Neutrophil (primary cell): Measurements from ENCODE around the gene SPEM3.

Experiments
- H3K27ac ChIP-seq: fragments of 200-600 bp; sonication (generic); 2 replicates; pipeline ENCODE4 v1.5.1; 2016; ENCODE audit warnings: mild to moderate bottlenecking, moderate library complexity
- H3K27me3 ChIP-seq: fragments of 200-600 bp; sonication (generic); 2 replicates; pipeline ENCODE4 v1.6.0; 2016; ENCODE audit warnings: mild to moderate bottlenecking
- H3K36me3 ChIP-seq: fragments of 200-600 bp; sonication (generic); 2 replicates; pipeline ENCODE4 v1.5.1; 2017
- H3K4me1 ChIP-seq, 2 experiments: fragments of 200-600 bp in 1 of 2; sonication (generic) in 1 of 2; 1 replicate in 1 of 2; 2 replicates in 1 of 2; pipeline versions ENCODE4 v1.5.1 to v1.6.1; 2013 to 2016; ENCODE audit warnings: low read depth in 1 of 2, low read length in 1 of 2, mild to moderate bottlenecking in 1 of 2, moderate library complexity in 1 of 2; ENCODE audit not compliant: control insufficient read depth in 1 of 2, insufficient read depth in 1 of 2
- H3K4me3 ChIP-seq, 2 experiments: fragments of 200-600 bp in 1 of 2; sonication (generic) in 1 of 2; 1 replicate in 1 of 2; 2 replicates in 1 of 2; pipeline ENCODE4 v1.5.1; 2013 to 2016; ENCODE audit warnings: low read depth in 1 of 2, low read length in 1 of 2, mild to moderate bottlenecking in 1 of 2, moderate library complexity in 1 of 2
- H3K9me3 ChIP-seq: fragments of 200-600 bp; sonication (generic); 2 replicates; pipeline ENCODE4 v1.5.1; 2016
- CTCF ChIP-seq: fragments of 200-600 bp; sonication (generic); IDR thresholded peaks from 2 replicates; pipeline ENCODE4 v1.5.1; 2016; ENCODE audit warnings: antibody characterized with exemption

The SPEM3 gene

GRCh38 chr17:7383371-7383741 lies 45.3 kb upstream of the SPEM3 start:
- no peak for TF ChIP-seq CTCF
- H3K36me3 ChIP-seq, result no peaks in the 10 kb centered on the region
- no peak overlapping the region for H3K4me3 ChIP-seq
- peaks cover 7 to 10% of the 10 kb centered on the region in 2 experiments for H3K4me1 ChIP-seq
- peaks cover 78% of the 10 kb centered on the region for H3K27me3 ChIP-seq
- no peak overlapping the region for H3K27ac ChIP-seq
- H3K9me3 ChIP-seq, result no peaks in the 10 kb centered on the region

- TF ChIP-seq CTCF, result no peak
- Histone ChIP-seq H3K27me3 (peaks cover 73% of the 10 kb centered on the region), H3K9me3 (no peaks in the 10 kb centered on the region), H3K27ac (no peak overlapping the region), H3K4me1 (peaks cover 7 to 10% of the 10 kb centered on the region in 2 experiments), H3K4me3 (peak overlapping the region; percentile 32 to 49), H3K36me3 (no peaks in the 10 kb centered on the region)
Measured at GRCh38 chr17:7383742-7384488, 44.7 kb upstream of the SPEM3 start.

- H3K36me3 ChIP-seq, result no peaks in the 10 kb centered on the region
- peaks cover 7 to 10% of the 10 kb centered on the region in 2 experiments for H3K4me1 ChIP-seq
- peaks cover 66% of the 10 kb centered on the region for H3K27me3 ChIP-seq
- no peak for TF ChIP-seq CTCF
- no peak overlapping the region for H3K27ac ChIP-seq
- peak overlapping the region in 1 of 2 experiments; percentile 49 for H3K4me3 ChIP-seq
- H3K9me3 ChIP-seq, result no peaks in the 10 kb centered on the region
Measured at GRCh38 chr17:7384489-7385081, 44.1 kb upstream of the SPEM3 start.

GRCh38 chr17:7388856-7389255 lies 39.8 kb upstream of the SPEM3 start:
- Histone ChIP-seq H3K36me3 (no peaks in the 10 kb centered on the region), H3K27me3 (peaks cover 39% of the 10 kb centered on the region), H3K4me1 (peaks cover 6 to 11% of the 10 kb centered on the region in 2 experiments), H3K4me3 (no peak overlapping the region), H3K27ac (no peak overlapping the region), H3K9me3 (no peaks in the 10 kb centered on the region)
- no peak for TF ChIP-seq CTCF

GRCh38 chr17:7389924-7390910 lies 38.4 kb upstream of the SPEM3 start:
- peaks cover 26% of the 10 kb centered on the region for H3K27me3 ChIP-seq
- H3K9me3 ChIP-seq, result no peaks in the 10 kb centered on the region
- no peaks in the 10 kb centered on the region for H3K36me3 ChIP-seq
- TF ChIP-seq CTCF, result no peak
- peaks cover 14 to 17% of the 10 kb centered on the region in 2 experiments for H3K4me1 ChIP-seq
- H3K4me3 ChIP-seq, result no peak overlapping the region
- no peak overlapping the region for H3K27ac ChIP-seq
